Femur (tissue), 1 donor: ENCODE results near the gene ZBTB2.
"Not testable (repeated sequence)": the region's sequence is repeated elsewhere in the genome, so short reads cannot be mapped to it uniquely, and the experiment has no call there.

ENCODE experiments used
- DNase-seq: peaks from one replicate; pipeline ENCODE4 v3.0.0-alpha.2; 2017

The ZBTB2 gene

DNA sequence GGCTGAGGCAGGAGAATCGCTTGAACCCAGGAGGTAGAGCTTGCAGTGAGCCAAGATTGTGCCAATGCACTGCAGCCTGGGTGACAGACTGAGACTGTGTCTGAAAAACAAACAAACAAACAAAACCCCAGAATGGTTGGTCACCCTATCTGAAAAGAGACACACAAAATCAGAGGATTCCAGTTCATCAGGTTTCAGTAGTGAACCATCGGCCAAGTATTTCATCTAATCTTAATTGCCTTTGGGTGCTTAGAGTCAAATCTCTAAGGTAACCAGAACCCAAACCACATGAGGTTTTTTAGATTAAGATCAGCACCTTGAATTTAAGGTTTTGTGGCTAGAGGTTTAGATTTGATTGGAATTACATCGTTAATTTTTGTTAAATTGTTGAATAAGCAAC is 8.3 kb upstream of the ZBTB2 start:
- no peak for DNase-seq

DNA sequence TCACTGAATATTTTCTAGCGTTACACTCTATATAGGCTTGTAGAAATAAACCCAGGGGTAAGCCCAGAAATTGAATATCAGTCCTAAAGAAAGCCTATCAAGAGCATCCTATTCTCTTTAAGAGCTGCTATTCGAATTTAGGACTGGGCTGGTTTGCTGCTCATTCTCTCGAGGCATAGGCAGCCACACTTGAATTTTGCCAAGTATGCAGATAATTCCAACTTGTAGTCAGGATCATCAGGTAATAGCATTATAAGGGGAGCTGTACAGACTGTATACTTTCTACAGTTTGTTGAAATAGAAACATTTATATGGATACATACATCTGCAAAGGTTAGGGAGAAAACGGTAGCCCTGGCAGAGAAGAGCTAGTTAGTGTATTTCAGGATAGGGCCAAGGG is 2.1 kb upstream of the ZBTB2 start:
- no peak for DNase-seq

DNA sequence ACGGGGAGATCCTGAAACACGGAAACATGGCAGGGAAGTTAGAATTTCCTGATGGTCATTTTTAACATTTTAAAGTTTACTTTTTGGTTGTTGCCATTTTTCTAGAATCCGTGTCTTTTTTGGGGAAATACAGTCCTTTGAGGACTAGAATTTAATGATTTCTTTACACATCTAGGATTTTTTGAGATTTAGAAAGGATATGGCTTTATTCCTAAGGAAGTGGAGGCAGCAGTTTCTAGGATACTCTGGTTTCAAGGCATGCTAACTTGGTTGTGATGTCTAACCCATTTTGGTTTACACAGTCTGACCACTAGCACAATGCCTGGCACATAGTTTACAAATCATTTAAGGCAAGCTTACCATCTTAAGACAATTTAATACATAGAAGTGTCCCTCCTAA is 1.1 kb upstream of the ZBTB2 start:
- no peak for DNase-seq

DNA sequence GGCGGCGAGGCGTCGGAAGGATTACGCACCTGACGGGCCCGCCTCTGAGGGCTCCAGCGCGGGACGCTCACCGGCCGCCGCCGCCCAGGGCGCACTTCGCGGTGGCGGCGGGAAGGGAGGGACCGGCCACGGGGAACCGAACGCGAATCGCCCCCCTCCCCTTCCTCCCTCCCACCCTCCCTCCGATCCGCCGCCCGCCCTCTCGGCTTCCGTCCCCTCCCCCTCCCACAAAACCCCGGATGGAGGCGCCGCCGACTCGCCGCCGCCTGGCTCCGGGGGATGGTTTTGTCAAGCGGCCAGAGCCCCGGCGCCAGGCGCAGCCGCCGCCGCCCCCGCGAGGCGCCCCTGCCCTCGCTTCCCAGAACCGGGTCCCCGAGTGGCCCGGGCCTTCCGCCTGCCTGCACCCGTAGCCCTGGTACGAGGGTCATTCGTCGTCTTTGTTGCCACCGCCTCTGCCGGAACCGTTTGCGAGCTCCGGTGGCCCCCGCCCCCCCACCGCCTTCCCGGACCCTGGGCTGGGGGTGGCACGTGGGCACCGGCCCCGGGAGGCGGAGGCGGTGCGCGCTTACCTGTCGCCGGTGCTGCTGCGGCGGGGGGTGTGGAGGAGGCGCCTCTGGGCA is 398 bp downstream of the ZBTB2 start:
- peak; percentile 86 for DNase-seq

DNA sequence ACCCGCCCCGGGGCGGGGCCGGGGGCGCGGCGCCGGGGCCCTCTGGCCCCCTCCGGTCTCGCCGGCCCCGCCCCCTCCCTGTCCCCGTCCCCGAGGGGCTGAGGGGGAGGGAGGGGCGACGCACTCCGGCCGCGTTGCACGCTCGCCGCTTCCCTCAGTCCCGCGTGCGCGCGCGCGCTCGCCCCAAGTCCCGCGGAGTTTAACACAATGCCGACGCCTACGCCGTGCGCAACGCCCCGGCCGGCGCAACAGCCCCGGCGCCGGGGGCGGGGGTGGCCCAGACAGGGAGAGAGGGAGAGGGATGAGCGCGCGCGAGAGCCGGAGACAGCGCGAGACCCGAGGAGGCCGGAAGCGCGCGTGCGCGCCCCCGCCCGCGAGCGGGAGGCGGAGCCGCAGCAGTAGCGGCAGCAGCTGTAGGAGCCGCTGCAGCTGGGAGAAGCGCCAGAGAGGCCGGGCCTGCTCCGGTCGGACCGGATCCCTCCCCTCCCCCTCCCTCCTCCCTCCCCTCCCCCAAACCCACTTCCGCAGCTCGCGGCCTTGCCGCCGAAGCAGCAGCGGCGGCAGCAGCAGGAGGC is 996 bp downstream of the ZBTB2 start:
- peak; percentile 99 for DNase-seq

DNA sequence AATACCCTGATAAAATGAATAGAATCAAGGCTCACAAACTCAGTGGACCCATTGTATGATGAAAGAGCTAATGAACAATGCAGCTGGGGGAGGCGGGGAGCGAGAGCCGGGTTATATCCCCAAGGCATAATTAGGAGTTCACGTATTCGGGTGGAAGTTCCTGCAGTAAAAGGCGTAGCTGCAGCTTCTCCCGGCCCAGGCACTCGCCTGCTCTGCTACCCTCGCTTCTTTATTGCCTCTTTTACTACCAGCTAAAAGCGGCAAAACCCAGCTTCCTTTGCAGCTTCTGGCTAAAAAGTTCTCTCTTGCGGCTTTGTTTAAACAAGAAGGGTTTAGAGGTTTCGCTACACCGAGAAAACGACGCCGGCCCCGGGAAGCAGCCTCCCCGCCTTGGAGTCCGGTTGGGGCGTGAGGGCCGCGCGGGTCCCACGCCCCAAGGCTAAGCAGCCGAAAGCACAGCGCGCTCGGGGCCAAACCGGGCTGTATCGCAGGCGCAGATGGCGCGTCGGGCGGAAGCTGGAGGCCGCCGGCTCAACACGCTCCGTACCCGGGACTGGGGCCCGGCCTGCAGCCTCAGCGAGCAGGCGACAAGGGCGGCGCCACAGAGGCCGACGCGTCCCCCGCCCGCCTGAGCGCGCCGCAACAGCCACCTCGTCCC is 1.6 kb downstream of the ZBTB2 start:
- peak; percentile 76 for DNase-seq

DNA sequence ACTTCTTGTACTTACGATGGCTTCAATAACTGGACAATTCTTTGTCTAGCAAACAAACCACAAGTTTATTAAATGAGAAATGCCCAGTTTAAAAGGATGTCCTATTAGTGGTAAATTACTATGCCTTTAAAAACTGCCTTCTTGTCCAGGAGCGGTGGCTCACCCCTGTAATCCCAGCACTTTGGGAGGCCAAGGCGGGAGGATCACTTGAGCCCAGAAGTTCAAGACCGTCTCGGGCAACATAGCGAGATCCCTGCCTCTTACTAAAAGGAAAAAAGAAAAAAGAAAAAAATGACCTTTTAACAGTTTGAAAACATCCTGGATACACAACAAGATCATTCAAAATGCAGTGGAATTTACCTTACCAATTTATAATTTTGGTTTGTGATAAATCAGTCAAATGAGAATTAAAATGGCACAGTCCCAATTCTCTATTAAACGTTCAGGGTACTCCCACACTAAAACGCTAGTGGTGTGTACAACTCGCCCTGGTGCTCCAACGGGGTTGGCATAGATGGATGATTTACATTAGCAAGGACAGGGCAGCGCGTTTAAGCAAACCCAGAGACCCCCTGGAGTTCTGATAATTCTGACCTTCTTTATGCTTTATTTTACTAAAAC is 2.3 kb downstream of the ZBTB2 start:
- DNase-seq, result no peak

DNA sequence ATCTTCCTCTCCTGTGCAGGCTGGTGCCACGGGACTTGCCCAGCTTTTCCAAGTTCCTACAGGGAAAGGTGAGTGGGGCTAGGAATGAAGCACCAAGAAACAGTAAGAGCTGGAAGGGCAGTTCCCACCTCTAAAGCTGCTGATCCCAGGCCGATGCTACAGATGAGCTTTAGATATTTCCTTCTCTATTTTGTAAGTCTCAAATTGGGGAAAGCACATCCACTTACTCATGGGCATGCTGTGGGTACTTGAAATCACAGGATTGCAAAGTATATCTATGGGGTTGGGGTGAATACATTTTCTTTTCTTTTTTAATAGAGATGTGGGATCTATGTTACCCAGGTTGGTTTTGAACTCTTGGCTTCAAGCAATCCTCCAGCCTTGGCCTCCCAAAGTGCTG is 3.1 kb downstream of the ZBTB2 start:
- DNase-seq, result no peak

DNA sequence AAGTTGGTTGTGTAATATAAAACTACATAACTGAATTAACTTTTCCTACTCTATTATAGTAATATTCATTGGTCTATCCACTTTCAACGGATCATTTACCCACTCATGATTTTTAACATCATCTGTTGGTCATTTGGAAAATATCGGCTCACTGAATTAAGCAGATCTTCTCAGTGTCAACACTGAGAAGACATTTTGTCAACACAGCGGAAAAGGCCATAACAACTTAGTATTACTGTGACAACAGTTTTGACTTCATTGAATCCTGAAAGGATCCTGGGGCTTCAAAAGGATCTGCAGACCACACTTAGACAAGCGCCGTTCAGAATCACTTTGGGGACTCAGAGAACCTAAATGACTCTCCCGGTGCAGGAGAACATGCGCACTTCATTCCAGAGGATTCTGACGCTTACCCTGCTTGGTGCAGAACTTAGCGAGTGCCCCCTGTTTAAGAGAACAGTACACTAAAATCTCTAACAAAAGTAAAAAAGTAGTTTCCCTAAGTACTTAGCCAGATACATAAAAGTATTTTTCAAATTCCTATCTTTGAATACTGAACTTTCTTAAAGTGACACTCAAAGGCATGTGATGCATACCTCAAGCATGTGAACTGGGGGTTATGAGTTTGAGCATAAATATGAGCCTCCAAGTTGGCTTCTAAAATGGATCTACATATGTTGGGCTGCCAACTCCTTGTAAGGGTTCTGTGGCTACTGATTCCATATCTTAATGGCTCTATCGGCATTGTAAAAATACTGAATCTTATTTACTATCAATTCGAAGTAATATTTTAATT is 4.0 kb downstream of the ZBTB2 start:
- no peak for DNase-seq

DNA sequence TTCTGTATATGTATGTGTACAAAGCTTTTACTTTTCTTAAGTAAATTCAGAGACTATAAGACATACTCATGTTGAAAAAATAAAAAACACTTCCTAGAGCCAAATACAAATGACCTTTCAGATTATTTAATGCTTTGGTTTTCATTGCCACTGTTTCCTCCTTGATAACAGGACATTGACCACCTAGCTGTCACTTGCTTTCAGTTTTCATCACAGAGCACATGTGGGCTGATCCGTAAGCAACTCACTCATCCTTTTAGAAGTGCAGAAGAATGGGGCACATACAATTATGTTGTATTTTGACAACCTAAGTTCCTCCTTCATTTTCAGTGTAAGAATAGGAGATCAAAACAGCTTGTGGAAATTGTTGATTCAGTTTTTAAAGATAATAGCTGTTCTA is 6.2 kb downstream of the ZBTB2 start:
- DNase-seq, result no peak

DNA sequence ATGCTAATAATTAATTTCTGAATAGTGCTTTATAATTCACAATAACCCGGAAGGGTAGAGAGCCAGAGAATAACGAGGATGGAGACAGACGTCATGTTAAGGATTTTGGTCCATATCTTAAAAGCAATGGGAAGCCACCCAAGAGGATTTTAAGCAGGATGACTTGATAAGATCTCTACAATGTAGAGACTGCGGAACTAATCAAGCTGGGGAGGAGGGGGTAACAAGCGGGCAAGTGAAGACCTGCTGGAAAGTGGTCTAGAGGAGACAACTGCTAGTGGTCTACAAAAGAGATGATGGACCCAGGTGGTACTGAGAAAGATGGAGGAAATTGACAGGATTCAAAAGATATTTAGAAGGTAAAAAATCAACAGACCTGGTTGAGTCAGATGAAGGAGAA is 7.2 kb downstream of the ZBTB2 start:
- DNase-seq, result no peak

DNA sequence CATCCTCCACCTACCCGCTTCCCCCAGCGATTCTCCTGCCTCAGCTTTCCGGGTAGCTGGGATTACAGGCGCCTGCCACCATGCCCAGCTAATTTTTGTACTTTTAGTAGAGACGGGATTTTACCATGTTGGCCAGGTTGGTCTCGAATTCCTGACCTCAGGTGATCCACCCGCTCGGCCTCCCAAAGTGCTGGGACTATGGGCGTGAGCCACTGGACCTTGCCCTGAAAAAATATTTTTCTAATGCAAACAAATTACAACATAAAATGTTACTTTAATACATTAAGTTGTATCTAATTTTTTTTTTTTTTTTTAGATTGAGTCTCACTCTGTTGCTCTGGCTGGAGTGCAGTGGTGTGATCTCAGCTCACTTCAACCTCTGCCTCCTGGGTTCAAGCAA is 8.7 kb downstream of the ZBTB2 start:
- not testable (repeated sequence) for DNase-seq

DNA sequence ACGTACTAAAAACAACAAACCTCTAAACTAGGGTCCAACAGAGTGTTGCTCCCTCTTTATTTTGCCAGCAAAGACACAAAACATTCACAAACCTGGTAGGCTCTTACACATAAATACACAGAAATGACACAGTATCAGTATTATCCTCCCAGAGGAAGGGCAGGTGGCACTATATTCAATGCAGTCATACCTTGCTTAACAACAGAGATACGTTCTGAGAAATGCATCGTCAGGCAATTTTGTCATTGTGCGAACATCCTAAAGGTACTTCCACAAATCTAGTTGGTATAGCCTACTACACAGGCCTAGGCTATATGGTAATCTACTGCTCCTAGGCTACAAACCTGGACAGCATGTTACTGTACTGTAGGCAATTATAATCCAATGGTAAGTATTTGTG is 9.6 kb downstream of the ZBTB2 start:
- DNase-seq, result no peak

DNA sequence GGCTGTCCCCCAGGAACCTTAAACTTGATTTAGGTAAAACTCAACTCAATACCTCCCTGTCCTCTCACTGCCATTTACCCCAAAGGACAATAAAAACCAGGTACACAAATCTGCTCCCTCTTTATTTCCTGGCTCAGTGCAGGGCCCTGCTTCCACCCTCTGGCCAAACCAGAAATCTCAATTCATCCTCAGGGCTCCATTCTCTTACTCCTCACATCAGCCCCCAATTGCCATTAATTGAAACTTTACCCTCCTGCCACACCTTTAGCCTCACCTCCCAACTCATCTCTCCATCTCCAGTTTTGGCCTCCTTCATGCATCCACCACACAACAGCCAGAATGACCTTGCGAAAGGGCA is 10.5 kb downstream of the ZBTB2 start:
- no peak for DNase-seq

DNA sequence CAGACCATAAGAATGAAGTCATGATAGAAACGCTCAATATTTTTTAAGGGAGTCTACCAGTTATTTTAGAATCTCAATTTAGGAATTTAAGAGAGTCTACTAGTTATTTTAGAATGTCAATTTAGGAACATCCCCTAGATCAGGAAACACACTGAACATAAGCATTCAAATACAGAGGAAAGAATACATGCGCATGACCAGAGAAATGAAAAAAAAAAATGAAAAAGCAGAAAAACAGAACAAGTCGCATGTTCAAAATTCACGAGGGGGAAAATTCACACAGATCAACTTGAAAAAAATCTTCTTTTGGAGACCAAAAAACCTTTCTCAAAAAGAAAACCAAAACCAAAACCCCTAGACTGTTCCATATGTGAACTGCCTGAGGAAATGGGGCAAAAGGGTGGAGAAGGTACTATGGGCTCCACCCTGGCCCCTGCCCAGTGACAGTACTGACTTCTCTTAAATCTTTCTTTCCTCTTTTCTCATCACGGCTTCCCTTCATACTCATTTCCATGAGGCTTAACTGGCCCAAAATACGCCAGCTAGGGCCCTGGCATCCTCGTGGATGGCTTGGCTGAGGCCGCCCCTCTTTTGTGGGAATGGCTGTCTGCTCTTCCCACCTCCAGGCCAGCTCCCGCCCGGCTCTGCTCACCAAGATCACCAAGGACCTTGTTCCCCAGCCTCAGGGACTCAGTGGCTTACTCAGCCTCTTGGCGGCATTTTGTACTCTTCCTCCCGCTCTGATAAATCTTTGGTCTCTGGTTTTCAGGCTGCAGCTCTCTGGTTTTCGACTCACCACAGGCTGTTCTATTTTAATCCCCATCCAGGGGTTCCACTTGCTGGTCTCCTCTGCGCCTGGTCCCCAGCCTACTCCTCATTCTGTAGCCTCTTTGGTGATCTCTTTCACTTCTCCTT is 11.2 kb downstream of the ZBTB2 start:
- no peak for DNase-seq

DNA sequence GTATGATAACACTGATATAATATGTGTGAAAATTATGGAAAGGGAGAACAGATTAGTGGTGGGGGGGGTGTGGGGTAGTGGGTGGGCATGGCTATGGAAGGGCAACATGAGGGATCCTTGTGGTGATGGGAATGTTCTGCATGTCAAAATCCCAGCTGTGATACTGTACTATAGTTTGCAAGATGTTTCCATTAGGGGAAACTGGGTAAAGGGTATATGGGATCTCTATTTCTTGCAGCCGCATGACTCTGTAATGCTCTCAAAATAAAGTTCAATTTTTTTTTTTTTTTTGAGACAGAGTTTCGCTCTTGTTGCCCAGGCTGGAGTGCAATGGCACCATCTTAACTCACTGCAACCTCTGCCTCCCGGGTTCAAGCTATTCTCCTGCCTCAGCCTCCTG is 14.3 kb downstream of the ZBTB2 start:
- no peak for DNase-seq

DNA sequence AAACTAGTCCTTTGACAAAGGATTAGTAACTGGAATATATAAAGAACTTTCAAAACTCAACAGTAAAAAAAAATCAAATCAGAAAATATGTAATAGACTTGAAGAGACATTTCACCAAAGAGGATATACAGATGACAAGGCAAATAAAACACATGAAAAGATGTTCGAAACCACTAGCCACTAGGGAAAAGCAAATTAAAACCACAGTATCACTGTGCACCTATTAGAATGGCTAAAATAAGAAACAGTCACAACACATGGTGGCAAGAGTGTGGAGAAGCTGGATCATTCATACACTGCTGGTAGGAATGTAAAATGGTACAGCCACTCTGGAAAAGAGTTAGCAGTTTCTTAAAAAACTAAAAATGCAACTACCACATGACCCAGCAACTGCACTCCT is 14.9 kb downstream of the ZBTB2 start:
- no peak for DNase-seq

DNA sequence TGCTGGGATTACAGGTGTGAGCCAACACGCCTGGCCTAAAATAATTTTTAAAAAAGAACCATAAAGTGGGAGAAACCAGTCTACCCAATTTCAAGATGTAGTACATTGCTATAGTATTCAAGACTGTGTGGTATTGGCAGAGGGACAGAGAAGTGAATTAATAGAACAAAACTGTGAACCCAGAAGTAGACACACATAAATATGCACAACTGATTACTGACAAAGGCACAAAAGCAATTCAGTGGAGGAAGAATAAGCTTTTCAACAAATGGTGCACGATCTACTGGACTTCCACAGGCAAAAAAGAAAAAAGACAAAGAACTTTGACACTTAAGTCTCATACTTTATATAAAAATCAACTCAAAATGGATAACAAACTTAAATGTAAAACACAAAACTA is 15.5 kb downstream of the ZBTB2 start:
- no peak for DNase-seq

DNA sequence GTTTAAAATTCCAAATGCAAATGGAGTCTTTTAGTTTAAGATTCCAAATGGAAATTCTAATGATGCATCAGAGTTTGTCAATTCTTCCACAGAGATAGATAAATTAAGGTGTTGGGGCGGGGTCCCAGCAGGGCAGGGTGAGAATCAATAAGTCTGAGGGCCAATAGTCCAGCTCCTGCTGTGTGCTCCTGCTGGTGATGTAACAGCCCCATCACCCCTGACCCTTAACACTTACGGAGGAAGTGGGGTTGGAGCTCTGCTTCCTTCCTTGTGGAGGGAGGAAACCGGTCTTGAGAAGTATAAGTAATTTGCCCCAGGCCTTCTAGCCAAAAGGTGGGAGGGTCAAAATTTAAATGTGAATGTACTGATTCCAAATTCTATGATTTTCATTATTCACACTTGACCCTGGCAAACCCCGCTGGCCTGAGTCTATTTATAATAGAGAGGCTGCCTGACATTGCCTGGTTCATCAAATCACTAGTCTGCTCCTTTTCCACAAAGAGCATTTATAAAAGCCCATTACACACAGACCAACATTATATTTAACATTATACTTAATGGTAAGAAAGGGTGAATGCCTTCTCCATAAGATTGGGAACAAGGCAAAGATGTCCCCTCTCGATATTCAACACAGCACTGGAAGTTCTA is 17.2 kb downstream of the ZBTB2 start:
- DNase-seq, result no peak

DNA sequence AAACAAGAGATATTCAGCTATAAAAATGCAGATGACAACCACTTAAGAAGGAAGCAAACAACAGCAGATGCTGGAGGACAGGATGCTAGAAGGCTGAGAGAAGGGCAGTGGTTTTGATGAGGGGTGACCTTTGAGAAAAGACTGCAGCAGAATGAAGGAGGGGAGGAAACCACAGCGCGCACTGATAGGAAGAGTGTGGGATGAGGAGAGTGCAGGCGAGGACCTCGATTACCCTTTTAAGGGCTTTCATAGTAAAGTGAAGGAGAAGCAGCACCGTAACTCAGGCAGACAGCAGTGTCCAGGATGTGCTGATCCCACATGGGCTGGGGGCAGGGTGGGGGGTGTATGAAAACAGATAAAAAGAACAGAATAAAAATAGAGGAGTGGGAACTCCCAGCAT is 19.2 kb downstream of the ZBTB2 start:
- no peak for DNase-seq

DNA sequence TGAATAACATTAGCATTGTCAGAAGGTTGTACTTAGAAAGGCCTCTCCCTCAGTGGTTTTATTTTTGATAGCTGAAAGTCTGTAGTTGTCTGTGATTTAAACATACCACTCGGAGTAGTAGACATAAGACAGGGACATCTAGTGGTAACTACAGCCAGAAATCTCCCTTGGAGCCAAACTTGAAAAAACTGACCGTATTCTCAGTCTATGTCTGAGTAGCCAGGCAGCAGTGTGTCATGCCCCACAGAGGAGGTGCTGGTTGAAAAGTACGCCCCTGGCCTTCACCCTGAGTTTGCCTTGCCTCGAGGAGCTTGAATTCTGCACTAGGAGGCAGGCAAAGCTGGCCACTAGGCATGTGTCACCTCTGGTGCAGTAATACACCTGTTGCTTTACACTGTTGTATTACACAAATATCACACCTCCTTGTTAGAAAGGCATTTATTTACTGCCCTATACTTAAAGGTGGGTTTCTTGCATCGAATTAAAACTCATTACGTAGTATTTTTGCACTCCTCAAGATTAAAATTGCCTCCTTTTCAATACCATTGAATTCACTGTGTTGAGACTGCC is 20.8 kb downstream of the ZBTB2 start:
- DNase-seq, result no peak

DNA sequence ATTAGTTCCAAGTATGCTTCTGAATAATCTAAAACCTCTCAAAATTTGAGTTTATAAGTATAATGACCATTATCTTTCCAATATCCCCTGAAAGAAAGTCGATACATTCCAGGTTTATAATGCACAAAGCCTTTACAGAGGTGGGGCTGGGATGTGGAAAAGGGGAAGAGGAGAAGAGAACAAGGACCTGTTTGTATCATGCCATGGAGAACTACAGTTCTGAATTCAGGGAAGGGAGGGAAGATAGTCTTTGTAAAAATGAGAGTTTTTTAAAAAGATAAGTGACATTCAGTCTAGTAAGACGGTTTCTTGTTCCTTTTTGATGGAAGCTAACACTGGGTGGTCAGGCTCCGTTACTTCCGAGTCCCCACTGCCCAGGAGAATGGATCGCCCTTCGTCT is 26.1 kb downstream of the ZBTB2 start:
- DNase-seq, result no peak
